ENCODE data around the gene GAS2L2.
"Not testable (repeated sequence)": the region's sequence is repeated elsewhere in the genome, so short reads cannot be mapped to it uniquely, and the experiment has no call there.

Gene GAS2L2

GRCh38 chr17:35773129-35773528 is 20.1 kb upstream of the GAS2L2 start:
- DNase-seq (ENCODE audit: low read depth): no peak

GRCh38 chr17:35769895-35770486 is 17.0 kb upstream of the GAS2L2 start:
- DNase-seq (ENCODE audit: low read depth): no peak

- no peak for DNase-seq (ENCODE audit: low read depth)
These were observed 15.8 kb upstream of the GAS2L2 start for GRCh38 chr17:35768797-35769196.

- DNase-seq (ENCODE audit: low read depth): no peak
These were observed 14.0 kb upstream of the GAS2L2 start for GRCh38 chr17:35766903-35767510.

- no peak for DNase-seq (ENCODE audit: low read depth)
These were observed 13.4 kb upstream of the GAS2L2 start for GRCh38 chr17:35766489-35766877.

- no peak for DNase-seq (ENCODE audit: low read depth)
These were observed 12.9 kb upstream of the GAS2L2 start for GRCh38 chr17:35765756-35766488.

- no peak for DNase-seq (ENCODE audit: low read depth)
These were observed 12.2 kb upstream of the GAS2L2 start for GRCh38 chr17:35765086-35765710.

- DNase-seq (ENCODE audit: low read depth): peak; percentile 82
These were observed 11.3 kb upstream of the GAS2L2 start for GRCh38 chr17:35764123-35764991.

GRCh38 chr17:35763767-35764122 is 10.7 kb upstream of the GAS2L2 start:
- no peak for DNase-seq (ENCODE audit: low read depth)

GRCh38 chr17:35761601-35762000 is 8.6 kb upstream of the GAS2L2 start:
- no peak for DNase-seq (ENCODE audit: low read depth)

GRCh38 chr17:35760587-35760986 is 7.5 kb upstream of the GAS2L2 start, which contains the start of gene C17orf50:
TSS of gene C17orf50 (plus strand) at chr17:35760887. CDS start at chr17:35760942, 55 bp downstream.
- DNase-seq (ENCODE audit: low read depth): no peak

- no peak for DNase-seq (ENCODE audit: low read depth)
These were observed 4.2 kb upstream of the GAS2L2 start for GRCh38 chr17:35757243-35757642.

- no peak for DNase-seq (ENCODE audit: low read depth)
These were observed 568 bp downstream of the GAS2L2 start for GRCh38 chr17:35752471-35752870.

- not testable (repeated sequence) for DNase-seq (ENCODE audit: low read depth)
These were observed 1.5 kb downstream of the GAS2L2 start for GRCh38 chr17:35751541-35751940.

GRCh38 chr17:35750526-35751395 is 2.3 kb downstream of the GAS2L2 start:
- DNase-seq (ENCODE audit: low read depth): no peak

- no peak for DNase-seq (ENCODE audit: low read depth)
These were observed 3.3 kb downstream of the GAS2L2 start for GRCh38 chr17:35749560-35750412.

GRCh38 chr17:35748979-35749378 is 4.1 kb downstream of the GAS2L2 start:
- no peak for DNase-seq (ENCODE audit: low read depth)

- no peak for DNase-seq (ENCODE audit: low read depth)
These were observed 4.6 kb downstream of the GAS2L2 start for GRCh38 chr17:35748341-35748841.

- peak; percentile 55 for DNase-seq (ENCODE audit: low read depth)
These were observed 5.5 kb downstream of the GAS2L2 start for GRCh38 chr17:35747540-35748017.
